GM23338 (cell line): ENCODE data around the gene COX6B2. TPM values are rescaled to one million over a fixed set of nuclear protein-coding genes. Genes with fewer than 3 reads are reported as not detected.

Experiments used
- ATAC-seq: fragments of 200-7000 bp; cut with Tn5 transposase; 3 replicates; pipeline ENCODE4 v1.9.1; 2020
- DNase-seq: peaks from one replicate; pipeline ENCODE4 v3.0.0-alpha.2; 2015; ENCODE audit warnings: low spot score
- H2AFZ ChIP-seq: fragments of 200-600 bp; sonication (generic); 2 replicates; pipeline ENCODE4 v1.8.0; 2016; ENCODE audit warnings: antibody characterized with exemption, mild to moderate bottlenecking, moderate library complexity
- H3F3A ChIP-seq: fragments of 200-600 bp; sonication (generic); replicated peaks from 2 replicates; pipeline ENCODE4 v1.8.0; 2017; ENCODE audit warnings: antibody characterized with exemption, mixed run types, low read depth
- H3K27ac ChIP-seq: fragments of 200-600 bp; sonication (generic); 2 replicates; pipeline ENCODE4 v1.6.1; 2016; ENCODE audit warnings: low read depth
- H3K27me3 ChIP-seq: fragments of 200-600 bp; sonication (generic); 2 replicates; pipeline ENCODE4 v1.8.0; 2016; ENCODE audit warnings: mild to moderate bottlenecking, mixed run types, moderate library complexity; ENCODE audit not compliant: insufficient read depth
- H3K36me3 ChIP-seq: fragments of 200-600 bp; sonication (generic); 2 replicates; pipeline ENCODE4 v1.8.0; 2016; ENCODE audit warnings: mild to moderate bottlenecking; ENCODE audit not compliant: insufficient read depth
- H3K4me1 ChIP-seq: fragments of 200-600 bp; sonication (generic); 2 replicates; pipeline ENCODE4 v1.8.0; 2016; ENCODE audit warnings: mild to moderate bottlenecking, moderate library complexity; ENCODE audit not compliant: insufficient read depth
- H3K4me2 ChIP-seq: fragments of 200-600 bp; sonication (generic); 2 replicates; pipeline ENCODE4 v1.7.1; 2017; ENCODE audit warnings: mixed run types
- H3K4me3 ChIP-seq: fragments of 200-600 bp; sonication (generic); 2 replicates; pipeline ENCODE4 v1.6.1; 2016; ENCODE audit warnings: mixed run types
- H3K79me2 ChIP-seq: fragments of 200-600 bp; sonication (generic); replicated peaks from 2 replicates; pipeline ENCODE4 v1.8.0; 2017; ENCODE audit warnings: mild to moderate bottlenecking; ENCODE audit not compliant: insufficient read depth
- H3K9me2 ChIP-seq: fragments of 200-600 bp; sonication (generic); 2 replicates; pipeline ENCODE4 v1.8.0; 2017; ENCODE audit not compliant: insufficient read depth
- H4K20me1 ChIP-seq: fragments of 200-600 bp; sonication (generic); replicated peaks from 2 replicates; pipeline ENCODE4 v1.8.0; 2017; ENCODE audit warnings: mild to moderate bottlenecking; ENCODE audit not compliant: insufficient read depth
- H3K27ac Mint-ChIP-seq: 2 replicates; pipeline ENCODE4 v1.8.0; 2020; ENCODE audit warnings: inconsistent platforms, mild to moderate bottlenecking, moderate library complexity, mixed read lengths
- H3K27me3 Mint-ChIP-seq: 3 replicates; pipeline ENCODE4 v1.8.0; 2022; ENCODE audit warnings: low read depth, mild to moderate bottlenecking, moderate library complexity, mixed read lengths, inconsistent platforms; ENCODE audit not compliant: insufficient read depth, poor library complexity
- H3K36me3 Mint-ChIP-seq: 3 replicates; pipeline ENCODE4 v1.8.0; 2021; ENCODE audit warnings: low read depth, mild to moderate bottlenecking, inconsistent platforms, moderate library complexity, mixed read lengths
- H3K4me1 Mint-ChIP-seq: 3 replicates; pipeline ENCODE4 v1.8.0; 2020; ENCODE audit warnings: mild to moderate bottlenecking, inconsistent platforms, mixed read lengths
- H3K4me3 Mint-ChIP-seq: 3 replicates; pipeline ENCODE4 v1.8.0; 2021; ENCODE audit warnings: moderate library complexity, mild to moderate bottlenecking, inconsistent platforms, mixed read lengths
- H3K9me3 Mint-ChIP-seq: 3 replicates; pipeline ENCODE4 v1.8.0; 2020; ENCODE audit warnings: moderate library complexity, mild to moderate bottlenecking, inconsistent platforms, mixed read lengths
- CREB1 ChIP-seq: fragments of 250-450 bp; sonication (Bioruptor Pico); IDR thresholded peaks from 2 replicates; pipeline ENCODE4 v1.5.0; 2020; ENCODE audit warnings: low read depth, mild to moderate bottlenecking, moderate library complexity
- CTCF ChIP-seq, 2 experiments: fragments of 200-600 bp in 1 of 2; sonication (generic) in 1 of 2; conservative IDR thresholded peaks; 2 replicates each; pipeline versions ENCODE4 v1.5.1 to v1.6.1; 2016 to 2017; ENCODE audit warnings: antibody characterized with exemption in 2 of 2, low read depth in 2 of 2, mild to moderate bottlenecking in 2 of 2, moderate library complexity in 1 of 2
- ETS1 ChIP-seq: IDR thresholded peaks from 2 replicates; pipeline ENCODE4 v1.6.1; 2016; ENCODE audit warnings: antibody characterized with exemption
- EZH2 ChIP-seq: fragments of 200-600 bp; sonication (generic); IDR thresholded peaks from one replicate; pipeline ENCODE4 v1.8.0; 2017; ENCODE audit warnings: antibody characterized with exemption, mild to moderate bottlenecking, low read depth; ENCODE audit not compliant: unreplicated experiment
- EZH2phosphoT487 ChIP-seq: fragments of 200-600 bp; sonication (generic); IDR thresholded peaks from one replicate; pipeline ENCODE4 v1.8.1; 2018; ENCODE audit warnings: antibody characterized with exemption; ENCODE audit not compliant: unreplicated experiment
- JUNB ChIP-seq: IDR thresholded peaks from one replicate; pipeline ENCODE4 v1.6.1; 2016; ENCODE audit warnings: antibody characterized with exemption; ENCODE audit not compliant: unreplicated experiment
- NANOG ChIP-seq: IDR thresholded peaks from 2 replicates; pipeline ENCODE4 v1.6.1; 2016; ENCODE audit warnings: antibody characterized with exemption, borderline replicate concordance
- POLR2AphosphoS5 ChIP-seq: IDR thresholded peaks from 2 replicates; pipeline ENCODE4 v1.6.1; 2016; ENCODE audit warnings: antibody characterized with exemption, low read depth
- REST ChIP-seq: IDR thresholded peaks from one replicate; pipeline ENCODE4 v1.6.1; 2018; ENCODE audit warnings: antibody characterized with exemption; ENCODE audit not compliant: unreplicated experiment
- STAT1 ChIP-seq: IDR thresholded peaks from one replicate; pipeline ENCODE4 v1.6.1; 2016; ENCODE audit warnings: antibody characterized with exemption; ENCODE audit not compliant: unreplicated experiment
- ZNF114 ChIP-seq: fragments of 250-450 bp; sonication (Bioruptor Pico); IDR thresholded peaks from 2 replicates; pipeline ENCODE4 v1.5.0; 2020; ENCODE audit warnings: mild to moderate bottlenecking, moderate library complexity
- ZNF331 ChIP-seq: fragments of 250-450 bp; sonication (Bioruptor Pico); IDR thresholded peaks from 2 replicates; pipeline ENCODE4 v1.5.0; 2020; ENCODE audit warnings: low read depth, mild to moderate bottlenecking, moderate library complexity
- ZNF462 ChIP-seq: fragments of 250-450 bp; sonication (Bioruptor Pico); IDR thresholded peaks from 2 replicates; pipeline ENCODE4 v1.5.0; 2020; ENCODE audit warnings: mild to moderate bottlenecking, moderate library complexity
- polyA plus RNA-seq: library from polyadenylated mRNA; unstranded; fragments of >200 nt; fragmentation: Nextera tagmentation; extraction: Ambion mirVana; gene quantifications from 2 replicates; pipeline ENCODE4 v1.2.1, GENCODE V29; 2016
- total RNA-seq: library from RNA; depleted of rRNA; stranded (reverse); fragments of >200 nt; shearing (Covaris generic); gene quantifications from 2 replicates; pipeline ENCODE4 v1.2.3, GENCODE V29; 2014

The COX6B2 gene
- total and polyA plus RNA-seq, 2 experiments from 2014 or later = 2.7 to 5.3 TPM

GRCh38 chr19:55353803-55354697 lies 469 bp downstream of the COX6B2 start:
- H3K27ac Mint-ChIP-seq = no peak overlapping the region
- H3K27me3 ChIP-seq = peaks cover 63% of the 10 kb centered on the region
- DNase-seq (peak; percentile 89), ATAC-seq (peak; percentile 80)
- TF ChIP-seq CREB1 (CRISPR knock-in tag) (no peak), ZNF331 (CRISPR knock-in tag) (no peak), STAT1 (no peak), ETS1 (no peak), JUNB (no peak), ZNF114 (CRISPR knock-in tag) (no peak), CTCF (conservative IDR thresholded peaks at IDR 0.05; ENCODE audit: low read depth in 2 of 2) (no peak), NANOG (no peak), POLR2AphosphoS5 (no peak; the same call in 1 of the 2 replicates), REST (no peak), EZH2phosphoT487 (no peak), EZH2 (no peak), ZNF462 (no peak)
- peaks cover 19% of the 10 kb centered on the region for H3F3A ChIP-seq
- H3K4me3 ChIP-seq = peak overlapping the region; percentile 75
- H2AFZ ChIP-seq = peak overlapping the region; percentile 90
- H3K79me2 ChIP-seq = no peaks in the 10 kb centered on the region
- H3K36me3 Mint-ChIP-seq = no peaks in the 10 kb centered on the region
- H3K4me2 ChIP-seq = peak overlapping the region; percentile 91
- H3K36me3 ChIP-seq = no peaks in the 10 kb centered on the region
- H3K9me3 Mint-ChIP-seq = no peaks in the 10 kb centered on the region
- H3K4me3 Mint-ChIP-seq = peak overlapping the region; percentile 72
- peaks cover 67% of the 10 kb centered on the region for H3K27me3 Mint-ChIP-seq
- H3K9me2 ChIP-seq = no peaks in the 10 kb centered on the region
- H3K4me1 ChIP-seq = peaks cover 28% of the 10 kb centered on the region
- peaks cover 38% of the 10 kb centered on the region for H3K4me1 Mint-ChIP-seq
- no peaks in the 10 kb centered on the region for H4K20me1 ChIP-seq
- no peak overlapping the region for H3K27ac ChIP-seq
